ENCODE data around the gene GAS2L3.

GRCh38 chr12:100608776-100609175 is 35.3 kb downstream of the GAS2L3 start:
- TF ChIP-seq CTCF (IDR thresholded peaks at IDR 0.05; ENCODE audit: borderline replicate concordance, extremely low read depth, low read length, poor library complexity, severe bottlenecking) (no peak), EZH2 (IDR thresholded peaks at IDR 0.05; ENCODE audit: borderline replicate concordance, low read depth, low read length, severe bottlenecking) (no peak)

Measured in DND-41 (cell line).